IPS DF 19.7 (cell line): ENCODE data around the gene CTAG1B.
"Not testable (repeated sequence)": the region's sequence is repeated elsewhere in the genome, so short reads cannot be mapped to it uniquely, and the experiment has no call there.

Source experiments
- DNase-seq: peaks from one replicate; pipeline ENCODE4 v3.0.0-alpha.2; 2013; ENCODE audit warnings: low read depth, low spot score

The CTAG1B gene

DNA sequence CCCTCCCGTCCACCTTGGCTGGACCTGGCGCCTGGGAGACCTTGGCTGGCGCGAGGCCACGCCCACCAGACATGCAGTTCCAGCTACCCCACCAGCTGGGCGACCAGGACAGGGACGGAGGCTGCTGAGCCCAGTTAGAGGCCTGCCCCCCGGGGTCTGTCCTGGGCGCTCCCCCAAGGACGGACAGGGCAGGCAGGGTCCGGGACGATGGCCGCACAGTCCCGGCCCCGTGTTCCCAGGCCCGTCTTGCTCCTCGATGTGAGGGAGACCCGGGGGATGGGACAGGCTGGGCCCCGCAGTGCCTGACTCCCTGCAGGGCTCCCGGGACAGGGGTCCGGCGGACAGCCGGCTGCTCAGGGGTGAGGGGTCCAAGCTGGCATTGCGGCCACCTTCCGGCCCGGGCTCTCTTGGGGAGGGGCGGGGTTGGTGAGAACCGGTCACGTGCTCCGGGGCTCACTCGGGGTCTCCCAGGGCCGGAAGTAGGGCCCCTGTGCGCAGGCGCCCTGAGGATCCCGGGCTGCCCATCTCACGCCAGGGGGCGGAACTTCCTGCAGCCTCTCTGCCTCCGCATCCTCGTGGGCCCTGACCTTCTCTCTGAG lies 34.4 kb downstream of the CTAG1B start, which contains the start of gene CTAG1A:
Gene CTAG1A, plus strand, starts transcription at position 549 of the 599 bp plus-strand sequence. CDS start 74 bp downstream, outside the sequence.
- DNase-seq: not testable (repeated sequence)

DNA sequence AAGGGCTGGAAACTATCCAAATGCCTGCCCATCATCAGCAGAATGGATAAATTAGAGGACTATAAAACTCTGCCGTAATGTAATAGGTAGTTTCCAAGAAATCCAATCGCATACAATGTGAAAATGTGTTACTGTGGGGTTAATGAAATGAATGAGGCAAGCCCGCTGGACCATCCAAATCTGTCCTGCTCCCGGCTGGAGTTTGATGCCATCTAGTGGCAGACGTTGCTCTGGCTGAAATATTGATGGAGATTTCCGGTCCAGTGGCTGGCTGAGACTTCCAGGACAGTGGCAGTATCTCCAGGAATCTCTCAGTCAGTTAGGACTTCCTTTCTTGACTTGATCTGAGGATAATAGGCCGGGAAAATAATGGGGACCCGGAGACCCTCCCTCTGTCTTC lies 36.1 kb downstream of the CTAG1B start:
- not testable (repeated sequence) for DNase-seq

DNA sequence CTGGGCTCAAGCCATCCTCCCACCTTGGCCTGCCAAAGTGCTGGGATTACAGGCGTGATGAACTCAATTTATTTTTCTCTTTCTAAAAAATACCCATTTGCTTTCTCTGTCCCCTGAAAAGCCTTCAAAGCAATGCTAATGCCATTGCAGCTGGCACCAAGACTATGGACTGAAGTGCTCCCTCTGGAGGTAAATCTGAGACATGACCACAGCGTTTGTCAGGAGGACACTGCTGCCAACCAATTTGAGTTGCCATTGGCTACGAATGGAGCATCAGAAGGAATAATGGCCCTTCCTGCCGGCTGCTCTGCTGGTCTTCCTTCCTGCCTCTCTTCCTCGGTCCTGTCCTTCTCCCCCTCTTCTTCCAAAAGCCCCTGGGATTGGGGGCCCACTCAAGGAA lies 44.0 kb downstream of the CTAG1B start:
- not testable (repeated sequence) for DNase-seq

DNA sequence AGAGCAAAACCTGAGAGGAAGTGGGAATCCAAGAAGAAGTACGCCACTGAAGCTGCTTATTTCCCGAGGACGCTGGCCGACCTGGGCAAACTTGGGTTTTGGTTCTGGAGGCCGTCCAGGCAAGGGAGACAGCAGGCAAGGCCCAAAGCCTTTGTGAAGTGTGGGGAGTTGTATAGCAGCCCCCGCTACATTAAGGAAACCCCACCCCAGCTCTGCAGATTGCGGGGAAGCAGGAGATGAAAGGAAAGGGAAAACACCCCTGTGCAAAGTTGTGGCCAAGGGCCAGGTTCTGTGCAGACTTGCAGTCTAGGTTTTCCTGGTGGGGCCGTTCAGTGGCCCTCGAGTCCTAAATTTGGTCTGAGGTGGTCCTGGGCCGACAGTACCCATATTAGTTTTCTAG lies 46.0 kb downstream of the CTAG1B start:
- not testable (repeated sequence) for DNase-seq

DNA sequence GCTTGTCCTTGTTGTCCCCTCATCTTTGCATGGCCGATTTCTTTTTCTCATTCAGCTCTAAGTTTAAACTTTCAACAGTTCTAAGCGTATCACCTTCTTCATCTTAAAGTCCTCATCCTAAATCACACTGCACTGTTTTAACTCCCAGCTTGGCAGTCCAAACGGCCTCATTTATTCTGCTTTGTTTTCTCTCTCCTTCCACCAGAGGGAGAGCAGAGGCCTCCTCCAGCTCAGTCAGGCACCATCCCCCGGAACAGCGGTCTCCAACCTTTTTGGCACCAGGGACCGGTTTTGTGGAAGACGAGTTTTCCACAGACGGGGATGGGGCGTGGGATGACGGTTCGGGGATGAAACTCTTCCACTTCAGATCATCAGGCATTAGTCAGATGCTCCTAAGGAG lies 48.7 kb downstream of the CTAG1B start:
- not testable (repeated sequence) for DNase-seq
